ENCODE results near the gene DUOXA2. TPM values are rescaled to one million over a fixed set of nuclear protein-coding genes. Genes with fewer than 3 reads are reported as not detected.

DUOXA2 gene
- total and polyA plus RNA-seq, 2 experiments from 2014 or later: not detected

GRCh38 chr15:45123397-45123796, 9.3 kb downstream of the DUOXA2 start:
- Histone ChIP-seq H3K4me3 (no peak overlapping the region), H3K27me3 (ENCODE audit: insufficient read depth) (peaks cover 92% of the 10 kb centered on the region), H3K79me2 (replicated peaks; ENCODE audit: insufficient read depth) (no peaks in the 10 kb centered on the region), H3K27ac (ENCODE audit: low read depth) (no peak overlapping the region), H3F3A (replicated peaks; ENCODE audit: low read depth) (no peaks in the 10 kb centered on the region), H2AFZ (no peak overlapping the region), H3K9me2 (ENCODE audit: insufficient read depth) (no peaks in the 10 kb centered on the region), H3K4me1 (ENCODE audit: insufficient read depth) (peaks cover 3% of the 10 kb centered on the region; the same call in 1 of the 2 replicates), H3K4me2 (no peak overlapping the region), H3K36me3 (ENCODE audit: insufficient read depth) (no peaks in the 10 kb centered on the region), H4K20me1 (replicated peaks; ENCODE audit: insufficient read depth) (no peaks in the 10 kb centered on the region; the same call in 1 of the 2 replicates)
- H3K9me3 Mint-ChIP-seq: no peaks in the 10 kb centered on the region
- DNase-seq (ENCODE audit: low spot score) (no peak), ATAC-seq (no peak)
- 0 out of 3 replicates have a peak, but pooled peaks cover 1% of the 10 kb centered on the region for H3K4me1 Mint-ChIP-seq
- no peak overlapping the region for H3K4me3 Mint-ChIP-seq
- TF ChIP-seq STAT1 (IDR thresholded peaks at IDR 0.05; ENCODE audit: unreplicated experiment): no peak
- TF ChIP-seq POLR2AphosphoS5 (IDR thresholded peaks at IDR 0.05; ENCODE audit: low read depth): no peak
- TF ChIP-seq ZNF114 (CRISPR knock-in tag; IDR thresholded peaks at IDR 0.05): no peak
- TF ChIP-seq JUNB (IDR thresholded peaks at IDR 0.05; ENCODE audit: unreplicated experiment): no peak
- TF ChIP-seq EZH2 (IDR thresholded peaks at IDR 0.05; ENCODE audit: low read depth, unreplicated experiment): no peak
- TF ChIP-seq CTCF (conservative IDR thresholded peaks at IDR 0.05; ENCODE audit: low read depth in 2 of 2): no peak
- no peaks in the 10 kb centered on the region for H3K36me3 Mint-ChIP-seq (ENCODE audit: low read depth)
- H3K27ac Mint-ChIP-seq: no peak overlapping the region
- peaks cover 33% of the 10 kb centered on the region for H3K27me3 Mint-ChIP-seq (ENCODE audit: insufficient read depth, low read depth, poor library complexity)

GRCh38 chr15:45126535-45127158, 12.5 kb downstream of the DUOXA2 start:
- no peaks in the 10 kb centered on the region for H3K9me3 Mint-ChIP-seq
- TF ChIP-seq JUNB (IDR thresholded peaks at IDR 0.05; ENCODE audit: unreplicated experiment) (no peak), CREB1 (CRISPR knock-in tag; IDR thresholded peaks at IDR 0.05; ENCODE audit: low read depth) (no peak), NANOG (IDR thresholded peaks at IDR 0.05; ENCODE audit: borderline replicate concordance) (no peak), ZNF331 (CRISPR knock-in tag; IDR thresholded peaks at IDR 0.05; ENCODE audit: low read depth) (no peak), ETS1 (IDR thresholded peaks at IDR 0.05) (no peak), REST (IDR thresholded peaks at IDR 0.05; ENCODE audit: unreplicated experiment) (no peak), STAT1 (IDR thresholded peaks at IDR 0.05; ENCODE audit: unreplicated experiment) (no peak), EZH2phosphoT487 (IDR thresholded peaks at IDR 0.05; ENCODE audit: unreplicated experiment) (no peak)

More at GRCh38 chr15:45126535-45127158, 12.5 kb downstream of the DUOXA2 start:
- Histone ChIP-seq H3K27me3 (ENCODE audit: insufficient read depth) (peaks cover 100% of the 10 kb centered on the region), H3K4me1 (ENCODE audit: insufficient read depth) (peaks cover 16% of the 10 kb centered on the region; the same call in 1 of the 2 replicates), H3K27ac (ENCODE audit: low read depth) (no peak overlapping the region), H3K36me3 (ENCODE audit: insufficient read depth) (no peaks in the 10 kb centered on the region), H3F3A (replicated peaks; ENCODE audit: low read depth) (no peaks in the 10 kb centered on the region), H3K4me2 (no peak overlapping the region), H2AFZ (no peak overlapping the region), H4K20me1 (replicated peaks; ENCODE audit: insufficient read depth) (no peaks in the 10 kb centered on the region; the same call in 1 of the 2 replicates), H3K4me3 (no peak overlapping the region), H3K9me2 (ENCODE audit: insufficient read depth) (no peaks in the 10 kb centered on the region), H3K79me2 (replicated peaks; ENCODE audit: insufficient read depth) (no peaks in the 10 kb centered on the region)
- DNase-seq (ENCODE audit: low spot score): peak; percentile 46
- peaks cover 5% of the 10 kb centered on the region; the same call in 1 of the 3 replicates for H3K4me1 Mint-ChIP-seq
- H3K27me3 Mint-ChIP-seq (ENCODE audit: insufficient read depth, low read depth, poor library complexity): peaks cover 55% of the 10 kb centered on the region
- ATAC-seq: no peak
- H3K36me3 Mint-ChIP-seq (ENCODE audit: low read depth): no peaks in the 10 kb centered on the region
- no peak overlapping the region for H3K4me3 Mint-ChIP-seq
- no peak overlapping the region for H3K27ac Mint-ChIP-seq
